HepG2 (cell line): ENCODE measurements around the gene SNAPIN. TPM values are rescaled to one million over a fixed set of nuclear protein-coding genes. Genes with fewer than 3 reads are reported as not detected.

Source experiments
- AHR ChIP-seq: IDR thresholded peaks from 2 replicates; pipeline ENCODE4 v1.6.1; 2018; ENCODE audit warnings: missing genetic modification reagents, missing compliant biosample characterization
- CENPT ChIP-seq: sonication (generic); formaldehyde crosslinking; IDR thresholded peaks from 2 replicates; pipeline ENCODE4 v1.8.0; 2022; ENCODE audit warnings: low read depth, mild to moderate bottlenecking, moderate library complexity, missing genetic modification reagents
- FOXP1 ChIP-seq, 2 experiments: fragments of 450-650 bp in 1 of 2; IDR thresholded peaks; 2 replicates each; pipeline ENCODE4 v1.6.1; 2017 to 2018; ENCODE audit warnings: antibody characterized with exemption in 1 of 2
- MTA1 ChIP-seq: sonication (generic); formaldehyde crosslinking; IDR thresholded peaks from 2 replicates; pipeline ENCODE4 v1.4.0; 2020; ENCODE audit warnings: missing genetic modification reagents, mild to moderate bottlenecking, borderline replicate concordance
- PHF20 ChIP-seq: sonication (generic); formaldehyde crosslinking; IDR thresholded peaks from 2 replicates; pipeline ENCODE4 v1.5.0; 2020; ENCODE audit warnings: mild to moderate bottlenecking, missing genetic modification reagents
- SOX13 ChIP-seq, 3 experiments: fragments of 450-650 bp in 1 of 3; sonication (generic) in 1 of 3; formaldehyde crosslinking in 1 of 3; IDR thresholded peaks in 2 of 3; conservative IDR thresholded peaks in 1 of 3; 2 replicates each; pipeline versions ENCODE4 v1.5.0 to v1.6.1; 2016 to 2020; ENCODE audit warnings: antibody characterized with exemption in 1 of 3, mild to moderate bottlenecking in 1 of 3, missing compliant biosample characterization in 1 of 3, missing genetic modification reagents in 1 of 3, moderate library complexity in 1 of 3
- SP5 ChIP-seq: IDR thresholded peaks from 2 replicates; pipeline ENCODE4 v1.6.1; 2016; ENCODE audit warnings: low read depth, borderline replicate concordance
- ZNF207 ChIP-seq: fragments of 450-650 bp; IDR thresholded peaks from 2 replicates; pipeline ENCODE4 v1.6.1; 2016; ENCODE audit warnings: antibody characterized with exemption, borderline replicate concordance
- ZNF670 ChIP-seq: sonication (generic); formaldehyde crosslinking; IDR thresholded peaks from 2 replicates; pipeline ENCODE4 v1.8.0; 2022; ENCODE audit warnings: mild to moderate bottlenecking, missing genetic modification reagents, borderline replicate concordance
- ZNF883 ChIP-seq: sonication (generic); formaldehyde crosslinking; IDR thresholded peaks from 2 replicates; pipeline ENCODE4 v1.5.1; 2020; ENCODE audit warnings: mild to moderate bottlenecking, missing genetic modification reagents; ENCODE audit errors: not compliant biosample characterization
- polyA plus RNA-seq, 8 experiments: library from polyadenylated mRNA; depleted of rRNA in 3 of 8; stranded (reverse) in 7 of 8; unstranded in 1 of 8; fragments of >200 nt; fragmentation: Illumina TruSeq in 4 of 8; extraction: Trizol in 4 of 8; gene quantifications; 2 replicates each; pipeline versions ENCODE4 v1.2.1 to v1.2.3, GENCODE V29; 2011 to 2016; ENCODE audit warnings: low read depth in 4 of 8, missing spikeins in 1 of 8, mixed read lengths in 1 of 8; ENCODE audit not compliant: insufficient read depth in 1 of 8
- total RNA-seq, 5 experiments: library from RNA; depleted of rRNA; stranded (reverse); fragments of >200 nt; fragmentation: Illumina TruSeq; extraction: Trizol; gene quantifications; 2 replicates each; pipeline ENCODE4 v1.2.3, GENCODE V29; 2016; ENCODE audit warnings: low read depth in 1 of 5
- TF ChIP-seq, protein P1 (sequence below): sonication (generic); formaldehyde crosslinking; IDR thresholded peaks from 2 replicates; pipeline ENCODE4 v1.8.0; 2022; ENCODE audit warnings: mild to moderate bottlenecking, missing genetic modification reagents; ENCODE audit not compliant: insufficient replicate concordance
- TF ChIP-seq, protein P2 (sequence below): sonication (generic); formaldehyde crosslinking; conservative IDR thresholded peaks from 2 replicates; pipeline ENCODE4 v1.8.0; 2022; ENCODE audit warnings: mild to moderate bottlenecking, moderate library complexity, missing genetic modification reagents
- TF ChIP-seq, protein P3 (sequence below): sonication (generic); formaldehyde crosslinking; IDR thresholded peaks from 2 replicates; pipeline ENCODE4 v1.9.0; 2022; ENCODE audit warnings: missing genetic modification reagents, mild to moderate bottlenecking, borderline replicate concordance
- TF ChIP-seq, protein P4 (sequence below): sonication (generic); formaldehyde crosslinking; IDR thresholded peaks from 2 replicates; pipeline ENCODE4 v1.8.0; 2022; ENCODE audit warnings: missing genetic modification reagents, mild to moderate bottlenecking, moderate library complexity, borderline replicate concordance
- TF ChIP-seq, protein P5 (sequence below): IDR thresholded peaks from 2 replicates; pipeline ENCODE4 v1.6.1; 2012; ENCODE audit warnings: low read depth, low read length, improper control_type of control experiment

Gene SNAPIN
- total and polyA plus RNA-seq, 2 of the 13 experiments (the other 11 are each of a cell fraction or from before 2014, with no cell fraction given): 23.9 to 25.7 TPM

DNA sequence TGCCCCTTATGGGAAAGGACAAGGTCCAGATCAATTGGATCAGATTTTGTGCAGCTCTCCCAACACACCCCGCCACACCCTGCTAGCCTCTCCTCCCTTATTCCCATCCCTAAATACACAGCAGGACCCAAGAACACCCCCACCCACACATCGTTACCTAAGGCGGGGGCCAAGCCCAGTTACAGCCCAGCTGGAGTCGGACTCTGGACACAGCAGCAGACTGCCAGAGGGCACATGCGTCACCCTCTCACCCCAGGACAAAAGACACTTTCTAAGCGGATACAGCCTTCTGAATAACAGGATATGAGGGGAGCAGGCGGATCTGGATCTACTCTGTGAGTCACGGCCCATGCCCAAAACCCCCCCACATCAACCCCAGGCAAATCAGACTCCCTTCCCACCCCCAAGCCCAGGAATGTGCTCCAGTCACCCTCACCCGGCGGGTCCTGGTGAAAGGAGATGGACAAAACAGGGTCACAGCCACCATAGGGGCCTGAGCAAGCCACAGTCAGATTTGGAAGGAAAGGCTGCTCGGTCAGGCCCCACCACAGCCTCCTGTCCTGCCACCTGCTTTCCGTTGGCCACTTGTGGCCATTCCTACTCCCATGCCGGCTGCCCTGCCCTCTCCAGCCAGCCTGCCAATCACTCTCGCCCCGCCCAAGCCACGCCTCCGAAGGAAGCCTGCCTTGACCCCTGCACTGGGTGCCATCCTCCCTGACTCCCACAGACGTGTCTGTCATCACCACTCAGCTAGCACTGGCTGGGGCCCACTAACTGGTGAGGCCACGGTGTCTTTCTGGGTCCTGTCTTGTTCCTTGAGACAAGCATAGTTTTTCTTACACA lies 49.5 kb upstream of the SNAPIN start (continued):
- TF ChIP-seq, protein P1, sequence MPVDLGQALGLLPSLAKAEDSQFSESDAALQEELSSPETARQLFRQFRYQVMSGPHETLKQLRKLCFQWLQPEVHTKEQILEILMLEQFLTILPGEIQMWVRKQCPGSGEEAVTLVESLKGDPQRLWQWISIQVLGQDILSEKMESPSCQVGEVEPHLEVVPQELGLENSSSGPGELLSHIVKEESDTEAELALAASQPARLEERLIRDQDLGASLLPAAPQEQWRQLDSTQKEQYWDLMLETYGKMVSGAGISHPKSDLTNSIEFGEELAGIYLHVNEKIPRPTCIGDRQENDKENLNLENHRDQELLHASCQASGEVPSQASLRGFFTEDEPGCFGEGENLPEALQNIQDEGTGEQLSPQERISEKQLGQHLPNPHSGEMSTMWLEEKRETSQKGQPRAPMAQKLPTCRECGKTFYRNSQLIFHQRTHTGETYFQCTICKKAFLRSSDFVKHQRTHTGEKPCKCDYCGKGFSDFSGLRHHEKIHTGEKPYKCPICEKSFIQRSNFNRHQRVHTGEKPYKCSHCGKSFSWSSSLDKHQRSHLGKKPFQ: peak; percentile 85
- TF ChIP-seq SOX13 (IDR thresholded peaks at IDR 0.05) (peak; percentile 62; the same call in 1 of the 2 replicates), SOX13 (CRISPR knock-in tag; conservative IDR thresholded peaks at IDR 0.05 in 1 of 2, IDR thresholded peaks at IDR 0.05 in 1 of 2) (peak in 1 of 2 experiments; percentile 4; a peak in 1 of 4 replicates), ZNF883 (CRISPR knock-in tag) (peak; percentile 56), ZNF670 (CRISPR knock-in tag) (peak; percentile 83; the same call in 1 of the 2 replicates), MTA1 (0 out of 2 replicates have a peak, but pooled peaks have one; percentile 75), PHF20 (CRISPR knock-in tag) (peak; percentile 16; the same call in 1 of the 2 replicates), SP5 (CRISPR knock-in tag) (peak; percentile 95), CENPT (CRISPR knock-in tag) (no peak), FOXP1 (IDR thresholded peaks at IDR 0.05) (no peak), FOXP1 (CRISPR knock-in tag; IDR thresholded peaks at IDR 0.05) (peak; percentile 18; the same call in 1 of the 2 replicates), ZNF207 (no peak), AHR (CRISPR knock-in tag) (0 out of 2 replicates have a peak, but pooled peaks have one; percentile 59)
- TF ChIP-seq, protein P2, sequence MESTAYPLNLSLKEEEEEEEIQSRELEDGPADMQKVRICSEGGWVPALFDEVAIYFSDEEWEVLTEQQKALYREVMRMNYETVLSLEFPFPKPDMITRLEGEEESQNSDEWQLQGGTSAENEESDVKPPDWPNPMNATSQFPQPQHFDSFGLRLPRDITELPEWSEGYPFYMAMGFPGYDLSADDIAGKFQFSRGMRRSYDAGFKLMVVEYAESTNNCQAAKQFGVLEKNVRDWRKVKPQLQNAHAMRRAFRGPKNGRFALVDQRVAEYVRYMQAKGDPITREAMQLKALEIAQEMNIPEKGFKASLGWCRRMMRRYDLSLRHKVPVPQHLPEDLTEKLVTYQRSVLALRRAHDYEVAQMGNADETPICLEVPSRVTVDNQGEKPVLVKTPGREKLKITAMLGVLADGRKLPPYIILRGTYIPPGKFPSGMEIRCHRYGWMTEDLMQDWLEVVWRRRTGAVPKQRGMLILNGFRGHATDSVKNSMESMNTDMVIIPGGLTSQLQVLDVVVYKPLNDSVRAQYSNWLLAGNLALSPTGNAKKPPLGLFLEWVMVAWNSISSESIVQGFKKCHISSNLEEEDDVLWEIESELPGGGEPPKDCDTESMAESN (CRISPR knock-in tag): 0 out of 2 replicates have a peak, but pooled peaks have one; percentile 16
- TF ChIP-seq, protein P3, sequence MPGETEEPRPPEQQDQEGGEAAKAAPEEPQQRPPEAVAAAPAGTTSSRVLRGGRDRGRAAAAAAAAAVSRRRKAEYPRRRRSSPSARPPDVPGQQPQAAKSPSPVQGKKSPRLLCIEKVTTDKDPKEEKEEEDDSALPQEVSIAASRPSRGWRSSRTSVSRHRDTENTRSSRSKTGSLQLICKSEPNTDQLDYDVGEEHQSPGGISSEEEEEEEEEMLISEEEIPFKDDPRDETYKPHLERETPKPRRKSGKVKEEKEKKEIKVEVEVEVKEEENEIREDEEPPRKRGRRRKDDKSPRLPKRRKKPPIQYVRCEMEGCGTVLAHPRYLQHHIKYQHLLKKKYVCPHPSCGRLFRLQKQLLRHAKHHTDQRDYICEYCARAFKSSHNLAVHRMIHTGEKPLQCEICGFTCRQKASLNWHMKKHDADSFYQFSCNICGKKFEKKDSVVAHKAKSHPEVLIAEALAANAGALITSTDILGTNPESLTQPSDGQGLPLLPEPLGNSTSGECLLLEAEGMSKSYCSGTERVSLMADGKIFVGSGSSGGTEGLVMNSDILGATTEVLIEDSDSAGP (CRISPR knock-in tag): peak; percentile 86
- TF ChIP-seq, protein P4, sequence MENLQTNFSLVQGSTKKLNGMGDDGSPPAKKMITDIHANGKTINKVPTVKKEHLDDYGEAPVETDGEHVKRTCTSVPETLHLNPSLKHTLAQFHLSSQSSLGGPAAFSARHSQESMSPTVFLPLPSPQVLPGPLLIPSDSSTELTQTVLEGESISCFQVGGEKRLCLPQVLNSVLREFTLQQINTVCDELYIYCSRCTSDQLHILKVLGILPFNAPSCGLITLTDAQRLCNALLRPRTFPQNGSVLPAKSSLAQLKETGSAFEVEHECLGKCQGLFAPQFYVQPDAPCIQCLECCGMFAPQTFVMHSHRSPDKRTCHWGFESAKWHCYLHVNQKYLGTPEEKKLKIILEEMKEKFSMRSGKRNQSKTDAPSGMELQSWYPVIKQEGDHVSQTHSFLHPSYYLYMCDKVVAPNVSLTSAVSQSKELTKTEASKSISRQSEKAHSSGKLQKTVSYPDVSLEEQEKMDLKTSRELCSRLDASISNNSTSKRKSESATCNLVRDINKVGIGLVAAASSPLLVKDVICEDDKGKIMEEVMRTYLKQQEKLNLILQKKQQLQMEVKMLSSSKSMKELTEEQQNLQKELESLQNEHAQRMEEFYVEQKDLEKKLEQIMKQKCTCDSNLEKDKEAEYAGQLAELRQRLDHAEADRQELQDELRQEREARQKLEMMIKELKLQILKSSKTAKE: peak; percentile 49; the same call in 1 of the 2 replicates
- TF ChIP-seq, protein P5, sequence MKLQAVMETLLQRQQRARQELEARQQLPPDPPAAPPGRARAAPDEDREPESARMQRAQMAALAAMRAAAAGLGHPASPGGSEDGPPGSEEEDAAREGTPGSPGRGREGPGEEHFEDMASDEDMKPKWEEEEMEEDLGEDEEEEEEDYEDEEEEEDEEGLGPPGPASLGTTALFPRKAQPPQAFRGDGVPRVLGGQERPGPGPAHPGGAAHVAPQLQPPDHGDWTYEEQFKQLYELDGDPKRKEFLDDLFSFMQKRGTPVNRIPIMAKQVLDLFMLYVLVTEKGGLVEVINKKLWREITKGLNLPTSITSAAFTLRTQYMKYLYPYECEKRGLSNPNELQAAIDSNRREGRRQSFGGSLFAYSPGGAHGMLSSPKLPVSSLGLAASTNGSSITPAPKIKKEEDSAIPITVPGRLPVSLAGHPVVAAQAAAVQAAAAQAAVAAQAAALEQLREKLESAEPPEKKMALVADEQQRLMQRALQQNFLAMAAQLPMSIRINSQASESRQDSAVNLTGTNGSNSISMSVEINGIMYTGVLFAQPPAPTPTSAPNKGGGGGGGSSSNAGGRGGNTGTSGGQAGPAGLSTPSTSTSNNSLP: peak; percentile 66; the same call in 1 of the 2 replicates
